Upper lobe of right lung (tissue), 1 donor: ENCODE results near the gene CCDC187. TPM values are rescaled to one million over a fixed set of nuclear protein-coding genes. Genes with fewer than 3 reads are reported as not detected.

ENCODE experiments used
- ATAC-seq: fragments of 200-7000 bp; cut with Tn5 transposase; one replicate; pipeline ENCODE4 v1.9.1; 2020; ENCODE audit warnings: mild to moderate bottlenecking, moderate library complexity
- DNase-seq: peaks from one replicate; pipeline ENCODE4 v3.0.0-alpha.2; 2020
- H3K27ac ChIP-seq: fragments of 200-600 bp; one replicate; pipeline ENCODE4 v1.8.0; 2022
- H3K27me3 ChIP-seq: fragments of 200-600 bp; one replicate; pipeline ENCODE4 v1.8.0; 2022; ENCODE audit warnings: mild to moderate bottlenecking
- H3K36me3 ChIP-seq: fragments of 200-600 bp; one replicate; pipeline ENCODE4 v1.8.0; 2022
- H3K4me1 ChIP-seq: fragments of 200-600 bp; one replicate; pipeline ENCODE4 v1.8.0; 2022
- H3K4me3 ChIP-seq: fragments of 200-600 bp; one replicate; pipeline ENCODE4 v1.8.0; 2022; ENCODE audit warnings: mild to moderate bottlenecking
- H3K9me3 ChIP-seq: fragments of 200-600 bp; one replicate; pipeline ENCODE4 v1.8.0; 2022
- intact Hi-C: fragments of 100-400 bp; cut with DNase I; formaldehyde crosslinking; loops from one replicate; pipeline ENCODE4 v1.11.0; 2022
- total RNA-seq: library from RNA; stranded (reverse); fragmentation: NEBNext Ultra II Directional; extraction: Animal tissue kit (Norgen Biotek cat#: 25700); gene quantifications from one replicate; pipeline ENCODE4 v1.2.1, GENCODE V29; 2021
- TF ChIP-seq, protein P1 (sequence below): fragments of 200-600 bp; IDR thresholded peaks from one replicate; pipeline ENCODE4 v1.8.0; 2022; ENCODE audit warnings: antibody characterized with exemption
- donor health status: DM: no; HTN: yes; CAD: no; lungs with severe emphysema.

Gene CCDC187
- total RNA-seq, 1 donor from 2014 or later = 0.09 TPM

- peaks cover 4% of the 10 kb centered on the region for H3K4me1 ChIP-seq
- H3K27ac ChIP-seq = no peak overlapping the region
- DNase-seq = no peak
- intact Hi-C loops = no loop called here
- H3K4me3 ChIP-seq = no peak overlapping the region
- no peak for ATAC-seq
- H3K36me3 ChIP-seq = no peaks in the 10 kb centered on the region
- H3K9me3 ChIP-seq = no peaks in the 10 kb centered on the region
- peaks cover 32% of the 10 kb centered on the region for H3K27me3 ChIP-seq
- TF ChIP-seq, protein P1, sequence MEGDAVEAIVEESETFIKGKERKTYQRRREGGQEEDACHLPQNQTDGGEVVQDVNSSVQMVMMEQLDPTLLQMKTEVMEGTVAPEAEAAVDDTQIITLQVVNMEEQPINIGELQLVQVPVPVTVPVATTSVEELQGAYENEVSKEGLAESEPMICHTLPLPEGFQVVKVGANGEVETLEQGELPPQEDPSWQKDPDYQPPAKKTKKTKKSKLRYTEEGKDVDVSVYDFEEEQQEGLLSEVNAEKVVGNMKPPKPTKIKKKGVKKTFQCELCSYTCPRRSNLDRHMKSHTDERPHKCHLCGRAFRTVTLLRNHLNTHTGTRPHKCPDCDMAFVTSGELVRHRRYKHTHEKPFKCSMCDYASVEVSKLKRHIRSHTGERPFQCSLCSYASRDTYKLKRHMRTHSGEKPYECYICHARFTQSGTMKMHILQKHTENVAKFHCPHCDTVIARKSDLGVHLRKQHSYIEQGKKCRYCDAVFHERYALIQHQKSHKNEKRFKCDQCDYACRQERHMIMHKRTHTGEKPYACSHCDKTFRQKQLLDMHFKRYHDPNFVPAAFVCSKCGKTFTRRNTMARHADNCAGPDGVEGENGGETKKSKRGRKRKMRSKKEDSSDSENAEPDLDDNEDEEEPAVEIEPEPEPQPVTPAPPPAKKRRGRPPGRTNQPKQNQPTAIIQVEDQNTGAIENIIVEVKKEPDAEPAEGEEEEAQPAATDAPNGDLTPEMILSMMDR = no peak
Measured at GRCh38 chr9:136278894-136279293, 25.0 kb downstream of the CCDC187 start.

GRCh38 chr9:136278221-136278620, 25.7 kb downstream of the CCDC187 start:
- Histone ChIP-seq H3K27ac (no peak overlapping the region), H3K9me3 (no peaks in the 10 kb centered on the region), H3K27me3 (peaks cover 32% of the 10 kb centered on the region), H3K4me1 (no peaks in the 10 kb centered on the region), H3K4me3 (no peak overlapping the region), H3K36me3 (no peaks in the 10 kb centered on the region)
- DNase-seq (no peak), ATAC-seq (no peak)
- TF ChIP-seq, protein P1 = no peak
- intact Hi-C loops = no loop called here

DNA sequence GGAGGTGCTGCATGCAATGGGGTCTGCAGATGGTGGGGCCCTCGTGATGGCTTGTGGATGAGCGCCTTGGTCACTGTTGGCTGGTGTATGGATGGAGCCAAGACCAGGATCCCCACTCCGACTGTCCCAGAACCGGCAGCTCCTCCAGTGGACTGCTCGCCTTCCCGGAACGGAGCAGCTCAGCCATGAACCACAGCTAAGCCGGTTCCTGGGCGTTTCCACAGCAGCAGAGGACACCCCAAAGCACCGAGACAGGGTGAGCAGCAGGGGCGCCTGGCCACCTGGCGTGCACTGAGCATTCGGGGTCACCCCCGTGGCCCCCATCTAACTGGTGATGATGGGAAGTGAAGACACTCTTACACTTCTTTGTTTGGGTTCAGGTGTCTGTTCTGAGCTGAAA, 26.1 kb downstream of the CCDC187 start:
- ATAC-seq = no peak
- Histone ChIP-seq H3K4me1 (no peaks in the 10 kb centered on the region), H3K9me3 (no peaks in the 10 kb centered on the region), H3K27me3 (peaks cover 32% of the 10 kb centered on the region), H3K4me3 (no peak overlapping the region), H3K36me3 (no peaks in the 10 kb centered on the region), H3K27ac (no peak overlapping the region)
- no peak for DNase-seq
- TF ChIP-seq, protein P1 = no peak
- intact Hi-C loops = no loop called here

DNA sequence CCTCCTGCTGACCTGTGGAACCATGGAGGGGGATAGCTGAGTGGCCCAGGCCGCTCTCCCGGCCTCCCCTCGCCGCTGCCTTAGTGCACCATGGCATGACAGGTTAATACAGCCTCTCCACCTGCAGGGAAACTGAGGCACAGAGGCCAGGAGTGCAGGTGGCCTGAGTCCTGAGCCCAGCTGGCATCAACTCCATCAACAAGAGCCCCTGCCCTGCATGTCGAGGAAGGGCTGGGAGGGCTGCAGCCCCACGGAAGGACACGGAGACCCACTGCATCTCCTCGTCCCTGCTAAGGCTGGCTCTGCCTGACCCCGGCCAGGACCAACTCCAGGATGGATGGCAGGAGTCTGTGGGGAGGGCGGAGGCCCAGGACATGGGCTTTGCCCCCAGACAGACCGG, 27.2 kb downstream of the CCDC187 start:
- DNase-seq = no peak

DNA sequence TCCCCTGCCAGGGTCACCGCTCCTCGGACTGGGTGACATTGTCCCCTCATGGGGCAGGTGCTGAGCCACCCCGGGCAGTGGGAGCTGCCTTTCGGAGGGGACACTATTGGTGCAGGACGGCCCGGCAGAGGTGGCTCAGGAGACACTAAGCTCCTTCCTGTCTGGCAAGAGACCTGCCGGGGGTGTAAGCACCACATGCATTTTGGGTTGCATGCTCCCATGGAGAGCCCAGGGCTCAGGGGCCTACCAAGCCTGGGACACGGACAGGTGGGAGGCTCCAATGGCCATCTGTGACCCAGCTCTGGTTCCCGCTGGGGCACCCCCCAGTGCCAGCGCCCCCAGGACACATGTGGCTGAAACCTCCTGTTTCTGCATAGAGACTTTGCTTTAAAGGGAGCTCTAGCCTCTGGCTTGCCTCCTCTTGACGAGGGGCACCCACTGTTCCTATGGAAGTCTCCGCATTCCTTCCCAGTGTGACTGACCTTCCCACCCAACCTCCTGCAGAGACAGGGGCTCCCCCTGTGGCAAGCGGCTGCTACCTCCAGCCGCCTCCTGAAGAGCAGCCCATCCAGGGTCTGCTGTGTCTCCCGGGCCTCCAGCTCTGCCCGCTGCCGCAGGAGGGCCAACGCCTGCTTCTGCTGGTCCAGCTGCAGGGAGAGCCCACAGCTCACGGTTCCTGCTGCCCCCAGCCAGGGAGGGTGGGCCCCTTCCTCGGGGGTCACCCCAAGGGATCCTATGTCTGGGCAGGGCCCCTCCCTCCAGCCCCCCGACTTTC, 28.1 kb downstream of the CCDC187 start:
- H3K4me1 ChIP-seq = no peaks in the 10 kb centered on the region
- no peak overlapping the region for H3K4me3 ChIP-seq
- intact Hi-C loops = no loop called here
- no peaks in the 10 kb centered on the region for H3K36me3 ChIP-seq
- TF ChIP-seq, protein P1 = no peak
- no peaks in the 10 kb centered on the region for H3K9me3 ChIP-seq
- H3K27me3 ChIP-seq = peaks cover 38% of the 10 kb centered on the region
- DNase-seq (no peak), ATAC-seq (no peak)
- no peak overlapping the region for H3K27ac ChIP-seq

More for the DNA sequence above, 27.2 kb downstream of the CCDC187 start:
- Histone ChIP-seq H3K27me3 (peaks cover 38% of the 10 kb centered on the region), H3K4me1 (no peaks in the 10 kb centered on the region), H3K27ac (no peak overlapping the region), H3K9me3 (no peaks in the 10 kb centered on the region), H3K4me3 (no peak overlapping the region), H3K36me3 (no peaks in the 10 kb centered on the region)
- TF ChIP-seq, protein P1 = no peak
- no peak for ATAC-seq
- intact Hi-C loops = no loop called here
